GM12875 (cell line): ENCODE results near the gene PLOD2.

ENCODE experiments used
- H3K4me3 ChIP-seq: one replicate; pipeline ENCODE4 v1.5.1; 2011; ENCODE audit warnings: low read depth, low read length, control low read depth
- CTCF ChIP-seq: IDR thresholded peaks from 2 replicates; pipeline ENCODE4 v1.5.1; 2011; ENCODE audit warnings: low read depth, mild to moderate bottlenecking, control low read depth, inconsistent platforms, low read length, moderate library complexity, borderline replicate concordance; ENCODE audit not compliant: insufficient read depth

Gene PLOD2

GRCh38 chr3:146166826-146167225 lies 5.8 kb upstream of the PLOD2 start:
- no peak overlapping the region for H3K4me3 ChIP-seq
- TF ChIP-seq CTCF, result no peak

GRCh38 chr3:146166415-146166821 lies 5.4 kb upstream of the PLOD2 start:
- H3K4me3 ChIP-seq, result no peak overlapping the region
- no peak for TF ChIP-seq CTCF

- H3K4me3 ChIP-seq, result no peak overlapping the region
- no peak for TF ChIP-seq CTCF
Observed at GRCh38 chr3:146165877-146166276, 4.9 kb upstream of the PLOD2 start.

GRCh38 chr3:146164971-146165769 lies 4.2 kb upstream of the PLOD2 start:
- H3K4me3 ChIP-seq, result no peak overlapping the region
- TF ChIP-seq CTCF, result no peak

- TF ChIP-seq CTCF, result no peak
Observed at GRCh38 chr3:146164506-146164905, 3.5 kb upstream of the PLOD2 start.

GRCh38 chr3:146164071-146164470 lies 3.1 kb upstream of the PLOD2 start:
- TF ChIP-seq CTCF, result no peak
- no peak overlapping the region for H3K4me3 ChIP-seq

More at GRCh38 chr3:146164506-146164905, 3.5 kb upstream of the PLOD2 start:
- no peak overlapping the region for H3K4me3 ChIP-seq

- TF ChIP-seq CTCF, result no peak
Observed at GRCh38 chr3:146163584-146163983, 2.6 kb upstream of the PLOD2 start.

More at GRCh38 chr3:146163584-146163983, 2.6 kb upstream of the PLOD2 start:
- H3K4me3 ChIP-seq, result no peak overlapping the region
